SU-DHL-6 (cell line): ENCODE measurements around the gene NALF2.

ENCODE experiments used
- H2AFZ ChIP-seq: fragments of 200-600 bp; sonication (generic); 2 replicates; pipeline ENCODE4 v1.6.1; 2014; ENCODE audit warnings: low read depth, mild to moderate bottlenecking, moderate library complexity, mixed read lengths, antibody characterized with exemption, low read length; ENCODE audit not compliant: severe bottlenecking
- H3F3A ChIP-seq: fragments of 200-600 bp; shearing (Covaris generic); 2 replicates; pipeline ENCODE4 v1.6.0; 2016; ENCODE audit warnings: antibody characterized with exemption, mild to moderate bottlenecking; ENCODE audit not compliant: insufficient read depth
- H3K27ac ChIP-seq: fragments of 200-600 bp; sonication (generic); 2 replicates; pipeline ENCODE4 v1.5.1; 2016; ENCODE audit warnings: low read depth, mild to moderate bottlenecking, low read length, moderate library complexity, mixed read lengths
- H3K27me3 ChIP-seq: fragments of 200-600 bp; sonication (generic), shearing (Covaris generic); 2 replicates; pipeline ENCODE4 v1.6.0; 2014; ENCODE audit warnings: mild to moderate bottlenecking, low read length
- H3K36me3 ChIP-seq: fragments of 200-600 bp; sonication (generic); 2 replicates; pipeline ENCODE4 v1.6.1; 2014; ENCODE audit warnings: mild to moderate bottlenecking, low read length, mixed read lengths
- H3K4me2 ChIP-seq: fragments of 300-600, 200-600 bp; shearing (Covaris generic), sonication (generic); 2 replicates; pipeline ENCODE4 v1.6.0; 2014; ENCODE audit warnings: low read length, low read depth, mild to moderate bottlenecking; ENCODE audit not compliant: poor library complexity, severe bottlenecking
- H3K4me3 ChIP-seq: fragments of 200-600 bp; sonication (generic); 2 replicates; pipeline ENCODE4 v1.5.1; 2014; ENCODE audit warnings: antibody characterized with exemption, low read length, mild to moderate bottlenecking, mixed read lengths; ENCODE audit not compliant: insufficient read depth, poor library complexity, severe bottlenecking
- H3K79me2 ChIP-seq: fragments of 200-600 bp; sonication (generic); 2 replicates; pipeline ENCODE4 v1.6.1; 2014; ENCODE audit warnings: mild to moderate bottlenecking, low read length, moderate library complexity; ENCODE audit not compliant: insufficient read depth
- H3K9ac ChIP-seq: fragments of 200-600 bp; sonication (generic); 2 replicates; pipeline ENCODE4 v1.7.0; 2014; ENCODE audit warnings: mild to moderate bottlenecking, low read length
- H3K9me2 ChIP-seq: fragments of 200-600 bp; sonication (generic); replicated peaks from 2 replicates; pipeline ENCODE4 v1.6.1; 2014; ENCODE audit warnings: low read length; ENCODE audit not compliant: insufficient read depth
- H3K9me3 ChIP-seq: fragments of 200-600 bp; sonication (generic); 2 replicates; pipeline ENCODE4 v1.6.1; 2014; ENCODE audit warnings: low read length, mixed read lengths; ENCODE audit not compliant: insufficient read depth
- H4K20me1 ChIP-seq: fragments of 200-600 bp; sonication (generic); 2 replicates; pipeline ENCODE4 v1.6.1; 2014; ENCODE audit warnings: low read depth, mild to moderate bottlenecking, antibody characterized with exemption, low read length, moderate library complexity, mixed read lengths
- EZH2phosphoT487 ChIP-seq: fragments of 200-600 bp; sonication (generic), shearing (Covaris generic); conservative IDR thresholded peaks from 2 replicates; pipeline ENCODE4 v1.6.1; 2018; ENCODE audit warnings: mild to moderate bottlenecking, antibody characterized with exemption, low read length, moderate library complexity, mixed read lengths
- TF ChIP-seq, protein P1 (sequence below): fragments of 200-600 bp; sonication (generic); IDR thresholded peaks from one replicate; pipeline ENCODE4 v1.5.1; 2017; ENCODE audit warnings: antibody characterized with exemption, mild to moderate bottlenecking, low read length, moderate library complexity; ENCODE audit not compliant: insufficient read depth, poor library complexity, severe bottlenecking

Gene NALF2

GRCh38 chrX:69469975-69470374 is 34.2 kb upstream of the NALF2 start:
- Histone ChIP-seq H3K27ac (no peak overlapping the region), H3K9ac (no peak overlapping the region), H3K9me3 (no peaks in the 10 kb centered on the region), H3K79me2 (no peaks in the 10 kb centered on the region), H3K36me3 (no peaks in the 10 kb centered on the region), H3K4me3 (no peak overlapping the region), H3F3A (no peaks in the 10 kb centered on the region), H4K20me1 (no peaks in the 10 kb centered on the region), H3K9me2 (no peaks in the 10 kb centered on the region), H3K27me3 (no peaks in the 10 kb centered on the region), H2AFZ (no peak overlapping the region), H3K4me2 (no peak overlapping the region)
- TF ChIP-seq, protein P1, sequence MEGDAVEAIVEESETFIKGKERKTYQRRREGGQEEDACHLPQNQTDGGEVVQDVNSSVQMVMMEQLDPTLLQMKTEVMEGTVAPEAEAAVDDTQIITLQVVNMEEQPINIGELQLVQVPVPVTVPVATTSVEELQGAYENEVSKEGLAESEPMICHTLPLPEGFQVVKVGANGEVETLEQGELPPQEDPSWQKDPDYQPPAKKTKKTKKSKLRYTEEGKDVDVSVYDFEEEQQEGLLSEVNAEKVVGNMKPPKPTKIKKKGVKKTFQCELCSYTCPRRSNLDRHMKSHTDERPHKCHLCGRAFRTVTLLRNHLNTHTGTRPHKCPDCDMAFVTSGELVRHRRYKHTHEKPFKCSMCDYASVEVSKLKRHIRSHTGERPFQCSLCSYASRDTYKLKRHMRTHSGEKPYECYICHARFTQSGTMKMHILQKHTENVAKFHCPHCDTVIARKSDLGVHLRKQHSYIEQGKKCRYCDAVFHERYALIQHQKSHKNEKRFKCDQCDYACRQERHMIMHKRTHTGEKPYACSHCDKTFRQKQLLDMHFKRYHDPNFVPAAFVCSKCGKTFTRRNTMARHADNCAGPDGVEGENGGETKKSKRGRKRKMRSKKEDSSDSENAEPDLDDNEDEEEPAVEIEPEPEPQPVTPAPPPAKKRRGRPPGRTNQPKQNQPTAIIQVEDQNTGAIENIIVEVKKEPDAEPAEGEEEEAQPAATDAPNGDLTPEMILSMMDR, result no peak
- no peak for TF ChIP-seq EZH2phosphoT487

DNA sequence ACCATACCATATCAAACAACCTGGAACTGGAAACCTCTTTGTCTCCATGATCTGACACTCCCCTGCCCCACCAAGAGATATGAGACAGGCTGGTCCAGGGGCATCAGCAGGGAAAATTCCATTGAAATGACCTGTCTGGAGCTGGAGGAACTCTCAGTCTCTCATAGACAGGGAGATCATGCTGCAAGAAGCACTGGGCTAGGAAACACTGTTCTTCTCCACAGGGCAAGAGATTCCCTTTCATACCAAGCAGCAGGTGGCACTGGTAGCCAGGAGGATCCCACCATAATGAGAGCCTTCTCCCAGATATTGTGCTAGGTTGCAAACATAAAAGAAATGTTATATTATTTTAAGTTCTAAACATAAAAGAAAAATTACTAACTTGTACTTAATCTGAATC is 14.5 kb upstream of the NALF2 start:
- TF ChIP-seq, protein P1, result no peak
- TF ChIP-seq EZH2phosphoT487, result no peak
- Histone ChIP-seq H3K9me2 (no peaks in the 10 kb centered on the region), H2AFZ (no peak overlapping the region), H3K36me3 (no peaks in the 10 kb centered on the region), H3K4me3 (no peak overlapping the region), H3K9ac (no peak overlapping the region), H3K4me2 (no peak overlapping the region), H3F3A (no peaks in the 10 kb centered on the region), H3K27ac (no peak overlapping the region), H3K27me3 (no peaks in the 10 kb centered on the region), H3K79me2 (no peaks in the 10 kb centered on the region), H4K20me1 (no peaks in the 10 kb centered on the region), H3K9me3 (no peaks in the 10 kb centered on the region)

DNA sequence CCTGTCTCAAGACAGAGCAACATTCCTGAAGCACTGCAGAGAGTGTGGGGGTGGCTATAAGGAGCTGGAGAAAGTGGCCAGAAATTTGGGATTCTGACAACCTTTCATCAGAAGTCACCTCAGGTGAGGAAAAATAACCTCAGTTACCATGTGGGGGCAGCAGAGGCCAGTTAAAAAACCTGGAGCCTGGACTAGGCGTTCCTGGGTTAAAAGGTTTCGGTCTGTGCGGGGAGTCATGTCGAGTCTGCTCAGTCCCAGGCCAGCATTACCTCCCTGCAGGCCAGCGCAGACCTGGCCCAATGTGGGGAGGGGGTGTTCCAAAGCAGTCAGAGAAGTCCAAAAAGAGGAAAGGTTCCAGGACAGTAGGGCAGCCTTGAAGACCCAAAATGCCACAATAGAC is 10.9 kb upstream of the NALF2 start:
- Histone ChIP-seq H3K9me2 (no peaks in the 10 kb centered on the region), H2AFZ (no peak overlapping the region), H4K20me1 (no peaks in the 10 kb centered on the region), H3K9me3 (no peaks in the 10 kb centered on the region), H3K4me3 (no peak overlapping the region), H3K79me2 (no peaks in the 10 kb centered on the region), H3F3A (no peaks in the 10 kb centered on the region), H3K27me3 (no peaks in the 10 kb centered on the region), H3K4me2 (no peak overlapping the region), H3K27ac (no peak overlapping the region), H3K36me3 (no peaks in the 10 kb centered on the region), H3K9ac (no peak overlapping the region)
- TF ChIP-seq EZH2phosphoT487, result no peak
- TF ChIP-seq, protein P1, result no peak

GRCh38 chrX:69493766-69494165 is 10.4 kb upstream of the NALF2 start:
- Histone ChIP-seq H2AFZ (no peak overlapping the region), H3K27me3 (no peaks in the 10 kb centered on the region), H3F3A (no peaks in the 10 kb centered on the region), H3K27ac (no peak overlapping the region), H3K4me2 (no peak overlapping the region), H3K4me3 (no peak overlapping the region), H3K9ac (no peak overlapping the region), H3K79me2 (no peaks in the 10 kb centered on the region), H3K9me2 (no peaks in the 10 kb centered on the region), H3K9me3 (no peaks in the 10 kb centered on the region), H4K20me1 (no peaks in the 10 kb centered on the region), H3K36me3 (no peaks in the 10 kb centered on the region)
- no peak for TF ChIP-seq EZH2phosphoT487
- TF ChIP-seq, protein P1, result no peak
